GM19351 (cell line): ENCODE results near the gene LMO4.
A peak's percentile ranks its signal among the peaks of the same experiment; 100 is the strongest.

Source experiments
- ATAC-seq: cut with Tn5 transposase; IDR thresholded peaks from one replicate; pipeline ENCODE4 v1.9.1; 2021; ENCODE audit warnings: mild to moderate bottlenecking, moderate library complexity; ENCODE audit not compliant: unreplicated experiment

LMO4 gene

DNA sequence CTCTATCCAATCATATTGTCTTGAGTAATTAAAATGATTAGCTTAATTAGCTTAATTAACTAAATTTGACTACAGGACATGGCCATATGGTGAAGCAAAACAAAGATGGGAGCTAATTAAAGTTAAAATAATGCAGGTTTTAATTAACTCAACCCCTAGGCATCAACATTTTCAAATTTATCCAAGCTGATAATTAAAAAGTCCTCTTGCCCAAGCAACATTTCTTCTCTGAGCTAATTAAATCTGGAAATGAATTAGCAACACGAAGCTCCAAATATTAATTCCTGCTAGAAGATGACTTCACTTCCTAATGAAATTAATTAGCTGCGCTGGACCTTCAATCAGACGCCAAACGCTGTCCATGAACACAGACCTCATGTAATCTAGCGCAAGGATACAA is 27.9 kb downstream of the LMO4 start:
- ATAC-seq: no peak

DNA sequence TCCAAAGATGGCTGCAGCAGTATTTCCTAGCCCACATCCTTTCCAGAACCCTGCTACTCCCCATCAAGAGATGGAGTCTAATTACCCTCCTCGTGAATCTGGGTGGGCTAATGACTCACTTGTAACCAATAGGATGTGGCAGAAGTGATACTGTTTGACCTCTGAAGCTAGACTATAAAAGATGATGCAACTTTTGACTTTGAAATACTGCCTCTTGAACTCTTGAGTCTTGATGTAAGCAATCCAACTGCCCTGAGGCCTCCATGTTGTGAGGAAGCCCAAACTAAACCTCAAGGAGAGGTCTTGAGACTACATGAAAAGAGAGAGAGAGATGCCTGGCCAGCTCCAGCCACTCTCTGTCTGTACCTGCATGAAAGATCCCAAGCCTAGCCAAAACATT is 29.5 kb downstream of the LMO4 start:
- no peak for ATAC-seq

DNA sequence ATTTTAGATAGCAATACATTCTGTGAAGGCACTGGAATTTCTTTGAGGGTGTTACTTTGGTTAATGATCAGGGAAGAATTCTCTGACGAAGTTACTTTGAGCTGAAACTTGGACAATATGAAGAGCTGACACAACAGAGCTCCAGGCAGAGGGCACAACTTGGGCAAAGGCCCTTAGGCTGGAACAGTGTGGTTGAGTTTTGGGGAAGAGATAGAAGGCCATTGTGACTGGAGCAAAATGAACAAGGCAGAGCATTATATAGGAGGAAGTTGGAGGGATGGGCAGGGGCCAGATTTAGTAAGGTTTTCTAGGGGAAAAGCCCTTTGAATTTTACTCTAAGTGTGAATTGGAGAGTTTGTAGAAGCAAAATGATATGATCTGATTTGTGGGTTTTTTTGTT is 30.9 kb downstream of the LMO4 start:
- no peak for ATAC-seq

DNA sequence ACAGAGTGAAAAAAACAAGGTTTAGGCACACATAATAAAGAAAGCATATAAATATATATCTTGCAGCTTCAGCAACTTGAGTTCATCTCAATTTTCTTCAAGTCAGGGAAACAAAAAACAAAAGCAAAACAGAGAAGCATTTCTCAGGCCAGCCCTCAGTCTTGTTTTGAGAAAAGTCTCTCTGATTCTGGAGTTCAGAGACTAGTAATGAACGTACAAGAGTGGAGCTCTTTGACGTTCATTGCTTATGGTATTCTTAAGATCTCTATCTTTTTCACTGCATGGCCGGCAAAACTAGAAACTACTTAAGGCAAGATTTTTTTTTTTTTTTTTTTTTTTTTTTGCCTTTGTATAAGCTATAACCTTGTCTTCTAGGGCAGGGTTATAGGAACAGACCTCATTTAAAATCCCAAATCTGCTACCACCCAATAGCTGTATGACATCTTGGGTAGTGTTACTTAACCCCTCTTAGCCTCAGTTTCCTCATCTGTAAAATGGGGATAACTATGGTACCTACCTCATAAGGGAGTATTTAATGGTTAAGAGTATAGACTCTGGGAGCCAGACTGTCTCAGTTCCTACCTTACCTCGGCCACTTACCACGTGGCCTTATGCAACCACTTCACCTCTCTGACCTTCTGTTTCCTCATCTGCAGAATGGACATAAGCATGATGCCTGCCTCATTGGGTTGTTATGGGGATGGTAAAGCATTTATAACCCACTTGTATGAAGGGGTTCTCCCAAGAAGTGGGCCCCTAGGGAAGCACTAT is 33.6 kb downstream of the LMO4 start:
- peak; percentile 54 for ATAC-seq

DNA sequence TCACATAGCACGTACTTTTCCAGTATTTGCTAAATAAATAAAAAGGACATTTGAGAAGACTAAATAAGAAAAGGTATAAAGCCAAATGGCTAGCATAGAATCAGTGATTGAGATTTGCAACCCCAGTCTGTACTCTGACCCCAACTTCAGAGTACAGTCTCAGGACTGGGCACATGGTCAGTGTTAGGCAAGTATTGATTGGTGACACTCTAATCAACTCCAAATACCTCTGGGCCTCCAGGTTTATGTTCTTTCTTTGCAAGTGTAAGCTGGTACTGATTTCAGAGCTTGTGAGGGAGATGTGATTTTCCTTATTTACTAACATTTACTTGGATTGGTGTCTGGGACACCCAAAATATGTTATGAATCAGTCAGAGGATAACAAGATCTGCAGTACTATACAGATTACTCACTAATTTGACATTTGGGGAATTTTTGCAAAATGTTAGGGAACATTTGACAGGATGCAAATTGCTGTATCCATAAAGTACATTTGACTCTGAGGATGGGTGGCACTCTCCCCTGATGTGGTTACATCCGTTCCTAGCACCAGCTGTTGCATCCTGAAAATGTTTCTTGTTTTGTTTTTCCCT is 34.2 kb downstream of the LMO4 start:
- ATAC-seq: no peak

DNA sequence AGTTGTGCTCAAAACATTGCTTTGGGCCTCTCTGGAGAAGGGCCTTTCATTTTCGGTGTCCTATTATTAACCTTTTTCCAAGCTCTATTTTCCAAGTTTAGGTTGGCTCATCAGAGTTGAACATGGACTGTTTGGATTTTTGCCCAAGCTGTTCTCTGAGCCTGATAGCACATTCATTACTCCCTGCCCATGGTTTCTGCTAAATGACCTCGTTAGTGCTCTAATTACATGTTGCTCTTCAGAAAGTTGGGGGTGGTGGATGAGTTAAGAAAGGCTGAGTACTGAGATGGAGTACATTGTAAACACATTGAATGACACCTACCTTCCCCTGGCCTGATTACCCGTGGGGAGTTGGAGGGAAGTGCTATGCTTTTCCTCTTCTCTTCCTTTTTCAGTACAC is 38.9 kb downstream of the LMO4 start:
- ATAC-seq: no peak

DNA sequence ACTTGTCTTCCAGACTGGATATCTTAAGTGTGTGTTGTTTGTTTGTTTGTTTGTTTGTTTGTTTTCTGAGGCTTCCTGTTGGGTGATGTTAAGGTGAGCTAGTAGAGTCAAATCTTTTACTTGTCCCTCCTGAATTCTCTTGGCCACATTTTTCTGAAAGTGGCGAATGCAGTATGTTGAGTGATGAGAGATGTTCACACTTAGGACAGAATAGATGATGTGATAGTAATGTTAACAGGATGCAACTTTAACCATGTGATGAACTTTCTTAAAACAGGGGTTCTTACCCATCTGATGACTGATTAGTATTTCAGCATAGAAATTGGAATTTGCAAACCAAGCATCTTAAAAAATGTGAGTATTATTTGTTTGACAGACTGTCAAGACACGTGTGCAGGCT is 40.2 kb downstream of the LMO4 start:
- no peak for ATAC-seq

DNA sequence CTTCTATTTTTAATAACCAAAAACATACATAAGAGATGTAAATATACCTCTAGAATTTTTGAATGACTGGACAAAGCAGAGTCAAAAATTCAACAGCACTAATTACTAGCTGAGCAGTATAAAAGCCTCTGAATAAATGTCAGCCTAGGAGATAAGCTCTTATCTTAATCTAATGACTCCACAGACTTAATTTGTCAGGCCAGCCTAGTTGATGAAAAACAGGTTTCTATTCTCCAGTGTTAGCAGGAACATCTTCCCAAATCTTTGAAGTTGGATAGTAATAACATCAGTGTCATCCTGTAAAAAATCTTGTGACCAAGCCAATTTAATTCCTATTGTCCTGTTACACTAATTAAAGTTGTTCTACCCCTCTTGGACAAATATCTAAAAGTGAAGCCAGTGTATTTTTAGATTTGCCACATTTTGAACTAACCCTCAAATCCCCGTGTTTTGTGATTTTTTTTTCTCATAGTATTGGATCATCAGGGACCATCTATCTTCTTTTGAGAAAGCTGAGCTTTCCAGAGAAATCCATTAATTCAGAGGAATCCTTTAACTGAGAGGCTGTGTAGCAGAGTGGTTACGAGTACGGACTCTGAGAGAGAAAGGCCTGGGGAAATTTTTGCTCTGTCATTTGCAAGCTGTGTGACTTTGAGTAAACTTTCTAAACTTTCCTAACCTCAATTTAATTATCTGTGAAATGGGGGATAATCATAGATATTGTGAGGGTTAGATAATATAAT is 41.2 kb downstream of the LMO4 start:
- no peak for ATAC-seq

DNA sequence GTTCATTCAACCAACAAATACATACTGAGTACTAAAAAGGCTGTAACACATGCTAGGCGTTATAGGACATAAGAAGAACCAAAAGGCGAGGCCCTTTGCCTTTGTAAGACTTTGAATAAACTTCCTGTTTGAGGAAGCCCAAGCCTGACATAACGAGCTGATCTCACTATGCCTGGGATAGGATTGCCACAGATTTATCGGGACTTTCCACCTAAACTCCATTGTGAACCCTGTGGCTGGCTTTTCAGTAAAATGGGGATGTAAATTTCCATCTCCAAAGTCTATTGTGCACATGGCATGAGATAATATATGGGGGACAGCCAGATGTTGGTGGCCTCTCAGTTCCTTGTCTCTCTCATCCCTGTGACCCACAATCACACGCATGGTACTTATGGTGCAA is 41.9 kb downstream of the LMO4 start:
- no peak for ATAC-seq

DNA sequence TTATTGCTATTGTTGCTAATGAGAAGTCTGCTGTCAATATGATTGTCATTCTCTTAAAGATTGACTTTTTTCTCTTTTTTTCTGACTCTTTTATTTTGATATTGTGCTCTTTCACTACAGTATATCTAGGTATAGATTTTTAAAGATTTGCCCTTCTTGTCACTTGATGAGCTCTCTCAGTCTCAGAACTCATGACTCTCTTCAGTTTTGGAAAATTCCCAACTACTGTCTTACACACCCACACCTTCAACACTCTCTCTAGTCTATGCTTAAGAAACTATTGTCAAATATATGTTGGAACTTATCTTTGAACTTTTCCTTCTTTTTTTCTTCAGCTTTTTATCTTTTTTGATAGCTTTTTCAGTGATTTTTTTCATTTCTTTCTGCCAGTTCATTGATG is 50.6 kb downstream of the LMO4 start:
- no peak for ATAC-seq

DNA sequence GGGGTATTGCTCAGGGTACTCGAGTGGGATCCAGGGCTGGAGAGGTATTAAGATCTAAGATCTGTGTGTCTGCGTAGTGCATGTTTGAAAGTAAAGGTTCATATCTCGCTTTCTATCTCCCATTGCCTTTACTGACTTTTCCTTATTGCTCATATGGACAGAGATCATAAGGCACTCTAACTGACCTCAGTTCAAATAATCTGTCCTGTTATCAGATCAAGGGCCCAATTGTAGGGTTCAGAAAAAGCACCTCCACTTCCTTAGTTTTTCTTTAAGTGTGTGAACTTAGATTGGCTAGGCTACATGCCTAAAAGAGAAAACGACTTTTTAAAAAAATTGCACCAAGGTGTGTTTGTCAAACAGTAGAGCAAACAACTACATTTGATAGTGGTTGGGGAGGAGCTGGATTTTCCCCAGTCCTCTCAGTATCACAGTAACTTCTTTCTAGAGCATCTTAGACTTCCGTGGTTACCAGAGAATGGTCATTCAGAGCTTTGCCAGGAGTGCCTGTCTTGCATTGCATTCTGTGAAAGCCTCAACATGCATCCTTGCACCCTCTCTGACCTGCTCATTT is 57.6 kb downstream of the LMO4 start:
- no peak for ATAC-seq

DNA sequence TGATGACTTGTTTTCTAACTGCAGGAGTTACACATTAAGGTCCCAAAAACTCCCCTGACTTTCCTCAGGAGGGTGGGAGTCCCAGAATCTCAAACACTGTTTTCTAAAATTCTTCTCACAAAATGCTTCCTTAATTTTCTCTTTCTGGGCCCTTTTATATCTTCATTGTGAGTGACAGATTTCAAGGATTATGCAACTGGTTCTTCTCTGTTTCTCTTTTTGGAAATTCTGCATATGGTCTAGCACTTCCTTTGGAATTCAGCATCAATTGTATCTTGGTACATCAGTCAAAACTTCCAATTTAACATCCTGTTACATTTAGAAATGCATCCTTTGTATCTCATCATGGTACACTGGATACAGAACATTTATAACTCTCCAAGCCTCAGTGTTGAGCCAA is 59.7 kb downstream of the LMO4 start:
- no peak for ATAC-seq

DNA sequence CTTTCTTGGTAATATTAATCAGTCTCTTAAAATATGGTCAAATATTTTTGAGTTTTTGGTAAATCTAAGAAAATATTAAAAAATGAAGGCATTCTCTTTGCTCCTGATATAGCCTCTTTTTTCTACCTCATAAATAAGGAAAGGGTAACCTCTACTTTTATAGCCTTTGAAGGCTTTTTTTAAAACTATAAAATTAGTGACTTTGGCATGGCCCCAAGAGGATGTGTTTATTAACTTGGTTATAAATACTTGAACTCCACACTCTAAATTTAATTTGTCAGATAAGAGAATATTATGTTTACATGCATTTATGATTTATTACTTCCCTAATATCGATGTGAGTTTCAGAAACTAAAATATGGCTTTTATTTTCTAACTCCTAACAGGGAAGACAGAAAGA is 60.3 kb downstream of the LMO4 start:
- no peak for ATAC-seq

DNA sequence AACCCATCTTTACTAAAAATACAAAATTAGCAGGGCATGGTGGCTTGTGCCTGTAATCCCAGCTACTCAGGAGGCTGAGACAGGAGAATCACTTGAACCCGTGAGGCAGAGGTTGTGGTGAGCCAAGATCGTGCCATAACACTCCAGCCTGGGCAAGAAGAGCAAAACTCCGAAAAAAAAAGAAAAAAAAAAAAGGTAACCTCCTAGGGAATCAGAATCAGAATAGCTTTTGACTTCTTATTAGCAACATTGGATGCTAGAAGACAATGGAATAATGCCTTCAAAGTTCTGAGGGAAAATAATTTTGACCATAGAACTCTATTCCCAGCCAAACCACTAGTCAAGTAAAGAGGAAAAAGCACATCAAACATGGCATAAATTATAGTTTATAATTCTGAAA is 60.9 kb downstream of the LMO4 start:
- ATAC-seq: no peak

DNA sequence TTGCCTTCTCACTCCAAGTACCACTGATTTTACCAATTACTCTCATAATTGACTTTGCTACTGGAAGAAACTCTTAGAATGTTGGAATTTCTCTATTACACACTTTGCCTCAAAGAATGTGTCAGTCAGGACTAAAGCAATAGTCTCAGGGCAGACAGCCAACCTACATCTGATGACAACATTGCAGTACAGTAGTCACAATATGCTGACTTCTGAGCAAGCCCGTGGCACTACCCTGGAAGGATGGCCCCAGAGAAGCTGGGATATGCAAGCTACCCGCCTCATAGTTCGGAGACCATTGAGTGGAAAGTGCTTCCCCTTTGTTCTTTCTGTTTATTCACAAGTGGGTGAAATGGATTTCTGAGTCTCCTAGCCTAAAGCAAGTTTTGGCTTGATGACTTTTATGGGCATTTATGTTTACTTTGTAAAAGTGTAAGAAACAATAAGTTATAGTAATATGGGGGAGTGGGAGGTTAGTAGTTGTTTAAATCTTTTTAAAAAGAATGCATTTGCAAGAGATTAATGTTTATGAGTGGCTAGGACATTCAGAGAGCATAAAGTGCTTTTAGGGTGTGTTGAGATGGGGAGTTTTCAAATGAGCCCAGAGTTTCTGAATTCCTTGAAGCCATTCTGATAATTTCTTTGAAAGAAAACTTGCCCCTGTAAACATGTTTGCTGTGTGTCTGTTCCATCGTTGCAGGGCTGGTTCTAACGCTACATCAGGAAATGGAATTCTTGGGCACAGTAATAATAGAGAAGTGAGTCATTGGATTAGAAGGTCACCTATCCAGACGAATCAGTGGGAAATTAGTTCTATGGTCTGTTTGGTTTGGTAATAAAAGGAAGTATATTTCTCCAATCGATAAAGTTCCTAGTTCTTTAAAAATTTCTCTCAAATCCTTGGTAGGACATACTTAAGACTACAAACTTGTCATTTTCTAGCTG is 63.8 kb downstream of the LMO4 start:
- ATAC-seq: no peak

DNA sequence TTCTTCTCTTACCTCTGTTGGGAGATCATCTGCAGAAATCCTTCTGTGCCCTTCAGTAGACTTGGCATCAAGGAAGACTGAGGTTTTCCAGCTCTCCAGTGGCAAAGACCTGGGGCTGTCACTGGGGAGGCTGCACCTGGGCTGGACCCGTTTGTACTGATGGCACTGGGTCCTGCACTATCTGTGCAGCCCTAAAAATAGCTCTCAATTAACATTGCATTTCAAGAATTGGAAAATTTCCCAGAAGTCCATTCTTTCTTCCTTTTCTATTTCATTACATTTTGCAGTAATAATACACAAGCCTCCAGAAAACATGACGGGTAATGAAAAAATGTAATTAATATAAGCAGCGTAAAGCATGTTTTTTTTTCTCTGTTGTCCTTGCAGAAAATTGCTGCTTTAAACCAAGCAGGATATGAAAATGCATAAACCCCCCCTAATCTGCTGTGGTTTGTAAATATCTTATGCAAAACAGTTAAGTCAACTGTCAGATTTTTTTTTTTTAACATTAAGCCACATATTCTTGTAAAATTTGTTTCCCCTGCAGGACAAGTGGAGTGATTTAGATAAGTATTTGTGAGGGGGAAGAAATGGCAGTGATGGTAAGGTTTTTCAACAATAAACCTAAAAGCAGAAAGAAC is 64.9 kb downstream of the LMO4 start:
- peak; percentile 63 for ATAC-seq

DNA sequence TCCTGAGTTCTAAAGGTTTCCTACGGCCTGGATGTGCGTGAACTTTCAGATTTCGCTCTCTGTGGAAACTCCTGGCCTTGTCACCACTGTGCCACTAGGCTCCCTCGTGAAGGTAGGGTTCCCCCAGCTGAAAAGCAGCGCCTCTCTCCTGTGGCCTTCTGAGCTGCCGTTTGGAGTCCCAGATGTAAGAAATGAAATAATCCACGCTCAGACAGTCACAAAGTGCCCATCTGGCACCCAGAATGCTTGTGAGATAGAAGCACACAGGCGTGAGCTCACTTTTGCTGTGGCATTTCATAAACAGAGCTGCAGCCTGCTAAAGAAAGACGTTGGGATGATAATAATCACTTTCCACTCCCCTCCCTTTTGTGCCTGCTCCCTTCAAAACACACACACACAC is 65.8 kb downstream of the LMO4 start:
- no peak for ATAC-seq

DNA sequence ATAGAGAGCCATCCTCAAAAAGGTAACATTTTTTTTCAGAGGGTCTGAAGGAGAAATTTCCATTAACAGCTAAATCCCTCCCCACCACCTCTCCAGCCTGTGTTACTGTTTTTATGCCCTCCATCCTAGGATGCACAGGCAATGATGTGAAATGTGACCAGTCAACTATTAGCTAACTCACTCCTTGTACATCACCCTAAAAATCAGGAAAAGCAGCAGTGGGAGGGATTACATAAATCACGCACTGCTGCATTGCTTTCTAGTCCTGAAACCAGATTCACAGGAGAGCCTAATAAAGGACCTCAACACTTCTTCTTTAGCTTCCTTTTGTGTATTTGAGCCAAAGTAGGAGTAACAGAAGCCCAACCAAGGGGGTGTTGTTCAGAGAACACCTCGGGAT is 66.3 kb downstream of the LMO4 start:
- ATAC-seq: no peak
